HG03103 (cell line): Measurements from ENCODE around the gene RNF214.
"Not testable (repeated sequence)": the region's sequence is repeated elsewhere in the genome, so short reads cannot be mapped to it uniquely, and the experiment has no call there.

Experiments
- ATAC-seq: cut with Tn5 transposase; IDR thresholded peaks from one replicate; pipeline ENCODE4 v1.9.1; 2021; ENCODE audit warnings: low read depth; ENCODE audit not compliant: unreplicated experiment

Gene RNF214

GRCh38 chr11:117309310-117309709 lies 76.8 kb downstream of the RNF214 start:
- no peak for ATAC-seq

DNA sequence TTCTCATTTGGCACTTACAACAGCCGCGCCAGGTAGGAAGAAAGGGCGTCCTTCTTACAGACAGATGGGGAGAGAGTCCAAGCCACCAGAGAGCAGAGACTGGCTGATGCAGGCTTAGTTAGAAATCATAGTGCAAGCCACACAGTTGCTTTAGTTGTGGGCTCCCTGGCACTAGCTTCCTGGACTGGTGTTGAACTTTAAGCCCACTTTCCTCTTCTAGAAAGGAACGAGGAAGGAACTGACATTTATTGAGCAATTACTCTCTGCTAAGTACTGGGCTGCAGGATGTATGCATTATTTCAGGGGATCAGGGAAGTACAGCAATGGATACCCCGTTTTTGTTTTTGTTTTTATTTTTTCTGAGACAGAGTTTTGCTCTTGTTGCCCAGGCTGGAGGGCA lies 80.6 kb downstream of the RNF214 start:
- no peak for ATAC-seq

DNA sequence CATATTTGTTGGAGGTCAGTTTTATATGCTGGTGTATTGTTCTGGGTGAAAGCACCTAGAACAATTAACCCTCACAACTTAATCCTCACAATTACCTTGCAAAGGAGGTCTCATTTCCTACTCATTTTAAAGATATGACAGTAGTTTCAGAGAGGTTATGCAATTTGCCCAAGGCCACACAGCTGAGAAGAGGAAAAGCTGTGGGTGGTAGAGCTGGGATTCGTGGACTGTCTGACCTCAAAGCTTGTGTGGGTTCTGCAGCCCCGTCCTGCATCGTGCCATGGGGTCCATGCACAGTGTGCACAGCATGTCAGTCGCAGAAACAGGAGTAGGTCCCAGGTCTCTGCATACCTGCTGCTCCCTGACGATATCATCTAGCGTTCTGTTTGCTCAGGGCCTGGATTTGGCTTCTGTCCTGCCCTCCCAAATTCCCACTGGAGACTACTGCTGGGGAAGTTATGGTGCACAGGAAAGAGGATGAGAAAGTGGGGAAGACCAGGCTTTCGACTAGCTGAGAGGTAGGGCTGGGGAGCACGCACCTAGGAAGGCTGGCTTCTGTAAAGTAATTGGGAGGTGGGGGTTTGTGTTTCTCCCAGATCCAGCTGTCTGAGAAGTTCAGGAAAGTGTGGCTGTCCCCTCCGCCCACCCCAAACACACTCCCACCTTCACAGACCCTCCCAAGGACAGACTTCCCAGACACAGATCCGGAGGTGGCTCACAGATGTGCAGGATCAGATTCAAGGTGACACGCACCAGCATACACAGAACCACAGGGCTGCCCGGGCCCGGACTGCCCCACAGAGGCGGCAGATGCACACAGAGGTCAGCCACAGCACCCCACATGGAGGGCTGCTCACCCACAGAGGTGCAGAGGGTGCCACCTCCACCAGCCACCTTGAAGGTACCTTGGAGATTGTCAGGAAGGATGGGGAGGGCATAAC lies 81.6 kb downstream of the RNF214 start:
- ATAC-seq = no peak

- no peak for ATAC-seq
Measured at GRCh38 chr11:117314840-117315239, 82.4 kb downstream of the RNF214 start.

- ATAC-seq = no peak
Measured at GRCh38 chr11:117315285-117316196, 83.1 kb downstream of the RNF214 start.

DNA sequence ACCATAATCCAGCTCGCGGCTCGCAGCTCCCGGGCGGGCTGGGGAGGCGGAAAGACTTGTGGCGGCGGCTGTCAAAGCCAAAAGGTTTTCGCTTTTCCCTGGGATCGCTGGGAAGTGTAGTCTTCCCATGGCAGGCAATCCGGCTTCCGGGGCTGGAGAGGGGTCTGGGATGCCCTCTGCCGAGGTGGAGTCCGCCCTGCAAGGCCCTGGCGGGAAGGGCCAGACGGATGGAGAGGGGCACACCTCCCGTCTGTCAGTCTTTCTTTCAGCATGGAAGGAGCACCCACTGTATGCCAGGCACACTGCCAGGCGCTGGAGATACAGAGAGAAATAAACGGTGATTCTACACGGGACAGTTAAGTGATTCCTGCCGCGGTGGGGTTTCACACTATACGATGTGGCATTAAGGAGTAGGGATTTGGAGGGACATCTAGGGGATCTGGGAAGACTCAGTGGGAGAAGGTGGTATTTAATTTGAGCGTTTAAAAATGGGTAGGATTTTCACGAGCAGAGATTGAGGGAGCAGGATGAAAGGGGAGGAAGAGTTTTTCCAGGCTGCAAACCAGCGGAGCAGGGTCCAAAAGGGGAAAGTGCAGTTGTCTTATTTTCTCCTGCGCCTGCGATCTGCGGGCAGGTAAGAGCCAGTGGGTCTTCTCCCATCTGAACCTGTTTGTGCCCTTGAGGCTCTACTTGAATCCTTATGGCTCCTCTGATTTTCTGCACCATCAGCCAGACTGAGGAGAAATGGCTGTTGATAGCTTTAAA lies 83.9 kb downstream of the RNF214 start, which contains the start of gene BACE1:
Gene BACE1, minus strand, starts transcription at position 60 of the 765 bp plus-strand sequence. CDS start 461 bp downstream, outside the sequence.
- ATAC-seq = no peak

- ATAC-seq = no peak
Measured at GRCh38 chr11:117318738-117319137, 86.3 kb downstream of the RNF214 start.

- ATAC-seq = no peak
Measured at GRCh38 chr11:117319214-117319840, 86.9 kb downstream of the RNF214 start.

GRCh38 chr11:117327255-117327566 lies 94.7 kb downstream of the RNF214 start:
- not testable (repeated sequence) for ATAC-seq

DNA sequence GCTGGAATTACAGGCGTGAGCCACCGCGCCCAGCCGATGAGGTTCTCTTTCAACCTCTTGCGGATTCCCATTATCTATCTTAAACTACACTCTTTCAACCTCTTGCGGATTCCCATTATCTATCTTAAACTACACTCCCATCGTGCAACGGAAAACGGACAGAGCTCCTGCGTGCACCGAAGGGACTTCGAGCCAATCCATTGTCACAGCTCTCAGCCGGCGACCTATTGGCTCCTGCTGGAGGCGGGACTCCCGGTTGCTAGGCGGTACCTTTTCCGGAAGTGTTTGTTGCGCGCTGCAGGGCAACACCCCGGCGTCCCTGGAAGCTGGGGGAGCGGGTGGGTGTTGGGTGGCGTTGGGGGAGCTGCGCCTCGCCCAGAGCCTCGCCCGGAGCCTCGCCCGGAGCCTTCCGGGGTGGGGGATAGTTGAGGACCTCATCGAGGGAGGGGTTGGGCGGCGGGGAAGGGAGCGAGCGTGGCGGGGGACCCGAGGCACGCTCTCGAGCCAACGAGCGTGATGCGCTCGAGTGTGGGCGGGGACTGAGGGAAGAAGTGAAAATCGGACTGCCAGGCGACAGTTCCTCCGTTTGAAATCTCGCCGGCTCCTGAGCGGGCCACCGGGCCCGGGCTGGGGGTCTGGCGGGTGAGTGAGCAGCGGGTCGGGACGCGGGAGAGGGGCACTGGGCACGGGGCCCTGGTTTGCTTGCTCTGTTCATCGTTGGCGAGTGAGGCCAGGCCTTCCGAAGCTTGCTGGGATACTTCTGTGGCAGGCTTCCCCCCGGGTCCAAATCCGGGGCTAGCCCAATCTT lies 95.3 kb downstream of the RNF214 start, which contains the start of gene CEP164:
Gene CEP164, plus strand, starts transcription at position 288 of the 808 bp plus-strand sequence. CDS start 10,733 bp downstream, outside the sequence.
- peak; percentile 92 for ATAC-seq

GRCh38 chr11:117328375-117329010 lies 96.0 kb downstream of the RNF214 start:
- ATAC-seq = no peak

DNA sequence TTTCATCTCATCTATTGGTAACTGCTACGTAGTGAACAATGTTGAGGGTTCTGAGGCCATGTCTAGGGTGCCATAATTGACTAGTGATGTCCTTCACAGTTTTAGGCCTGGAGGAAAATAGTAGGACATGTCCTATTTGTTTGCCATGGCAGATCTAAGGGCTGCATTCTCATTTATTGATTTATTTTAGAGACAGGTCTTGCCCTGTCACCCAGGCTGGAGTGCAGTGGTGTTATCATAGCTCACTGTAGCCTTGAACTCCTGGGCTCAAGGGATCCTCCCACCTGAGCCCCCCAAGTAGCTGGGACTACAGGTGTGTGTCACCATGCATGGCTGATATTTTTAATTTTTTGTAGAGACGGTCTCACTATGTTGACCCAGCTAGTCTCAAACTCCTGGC lies 100.4 kb downstream of the RNF214 start:
- ATAC-seq = no peak

DNA sequence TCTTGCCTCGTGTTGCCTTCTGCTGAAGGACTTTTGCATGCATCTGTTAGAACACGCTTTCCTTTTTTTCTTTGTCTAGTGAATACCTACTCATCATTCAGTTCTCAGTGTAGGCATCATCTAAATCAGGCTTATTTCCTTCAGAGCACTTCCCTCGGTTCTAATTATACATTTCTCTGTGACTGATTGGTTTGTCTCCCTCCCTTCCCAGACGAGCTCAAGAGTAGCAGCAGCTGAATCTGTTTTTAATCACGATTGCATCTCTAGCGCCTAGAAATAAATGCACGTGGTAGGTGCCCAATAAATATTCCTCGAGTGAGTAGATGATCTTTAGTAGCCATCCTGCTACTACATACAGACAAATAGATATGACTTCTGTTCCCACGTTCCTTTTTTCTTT lies 101.4 kb downstream of the RNF214 start:
- no peak for ATAC-seq

DNA sequence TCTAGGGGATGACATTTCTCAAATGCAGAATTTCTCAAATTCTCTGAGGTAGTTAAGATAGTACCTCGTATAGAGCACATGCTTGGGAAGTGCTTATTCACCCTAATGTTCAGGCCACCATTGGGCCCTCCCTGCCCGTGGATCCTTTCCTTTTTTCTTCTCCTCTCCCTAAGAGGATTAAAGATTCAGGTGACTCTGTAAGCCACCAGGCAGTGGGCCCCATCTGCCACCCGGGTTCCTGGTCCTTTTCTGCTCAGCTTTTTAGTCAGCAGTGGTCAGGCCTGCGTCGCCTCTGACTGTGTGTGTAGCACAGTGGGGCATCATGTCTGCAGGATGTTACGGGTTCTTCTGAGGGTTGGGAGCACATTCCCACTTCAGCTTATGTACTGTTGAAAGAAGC lies 102.4 kb downstream of the RNF214 start:
- ATAC-seq = no peak

GRCh38 chr11:117335399-117335798 lies 102.9 kb downstream of the RNF214 start:
- ATAC-seq = no peak
